HG03439 (cell line): ENCODE measurements around the gene AMBRA1.
"Not testable (repeated sequence)": the region's sequence is repeated elsewhere in the genome, so short reads cannot be mapped to it uniquely, and the experiment has no call there.

Experiments
- ATAC-seq: cut with Tn5 transposase; IDR thresholded peaks from one replicate; pipeline ENCODE4 v1.9.1; 2021; ENCODE audit warnings: mild to moderate bottlenecking, moderate library complexity; ENCODE audit not compliant: unreplicated experiment

The AMBRA1 gene

GRCh38 chr11:46385169-46386004 lies 208.4 kb downstream of the AMBRA1 start:
- ATAC-seq: no peak

- ATAC-seq: no peak
These were observed 209.7 kb downstream of the AMBRA1 start for GRCh38 chr11:46383974-46384701.

- ATAC-seq: no peak
These were observed 210.4 kb downstream of the AMBRA1 start for GRCh38 chr11:46383404-46383758.

- no peak for ATAC-seq
These were observed 211.0 kb downstream of the AMBRA1 start for GRCh38 chr11:46382646-46383403.

GRCh38 chr11:46381819-46382645 lies 211.8 kb downstream of the AMBRA1 start:
- no peak for ATAC-seq

GRCh38 chr11:46381048-46381818 lies 212.6 kb downstream of the AMBRA1 start, which contains the start of gene MDK:
TSS of gene MDK (plus strand) at chr11:46381669. CDS start at chr11:46382058, 389 bp downstream.
- no peak for ATAC-seq

GRCh38 chr11:46380340-46381047 lies 213.3 kb downstream of the AMBRA1 start:
- no peak for ATAC-seq

- ATAC-seq: not testable (repeated sequence)
These were observed 214.1 kb downstream of the AMBRA1 start for GRCh38 chr11:46379482-46380293.

- no peak for ATAC-seq
These were observed 214.9 kb downstream of the AMBRA1 start for GRCh38 chr11:46378811-46379481.

- ATAC-seq: no peak
These were observed 215.5 kb downstream of the AMBRA1 start for GRCh38 chr11:46378296-46378695.

- no peak for ATAC-seq
These were observed 216.0 kb downstream of the AMBRA1 start for GRCh38 chr11:46377831-46378230.

- ATAC-seq: no peak
These were observed 216.5 kb downstream of the AMBRA1 start for GRCh38 chr11:46377290-46377689.

- ATAC-seq: no peak
These were observed 217.4 kb downstream of the AMBRA1 start for GRCh38 chr11:46376258-46377050.

- ATAC-seq: no peak
These were observed 218.3 kb downstream of the AMBRA1 start for GRCh38 chr11:46375392-46376101.

- no peak for ATAC-seq
These were observed 219.0 kb downstream of the AMBRA1 start for GRCh38 chr11:46374815-46375214.
